ENCODE measurements around the gene KCNK4. TPM values are rescaled to one million over a fixed set of nuclear protein-coding genes. Genes with fewer than 3 reads are reported as not detected.

KCNK4 gene
- total and polyA plus RNA-seq, 2 of the 13 experiments (the other 11 are each of a cell fraction or from before 2014, with no cell fraction given), result not detected

DNA sequence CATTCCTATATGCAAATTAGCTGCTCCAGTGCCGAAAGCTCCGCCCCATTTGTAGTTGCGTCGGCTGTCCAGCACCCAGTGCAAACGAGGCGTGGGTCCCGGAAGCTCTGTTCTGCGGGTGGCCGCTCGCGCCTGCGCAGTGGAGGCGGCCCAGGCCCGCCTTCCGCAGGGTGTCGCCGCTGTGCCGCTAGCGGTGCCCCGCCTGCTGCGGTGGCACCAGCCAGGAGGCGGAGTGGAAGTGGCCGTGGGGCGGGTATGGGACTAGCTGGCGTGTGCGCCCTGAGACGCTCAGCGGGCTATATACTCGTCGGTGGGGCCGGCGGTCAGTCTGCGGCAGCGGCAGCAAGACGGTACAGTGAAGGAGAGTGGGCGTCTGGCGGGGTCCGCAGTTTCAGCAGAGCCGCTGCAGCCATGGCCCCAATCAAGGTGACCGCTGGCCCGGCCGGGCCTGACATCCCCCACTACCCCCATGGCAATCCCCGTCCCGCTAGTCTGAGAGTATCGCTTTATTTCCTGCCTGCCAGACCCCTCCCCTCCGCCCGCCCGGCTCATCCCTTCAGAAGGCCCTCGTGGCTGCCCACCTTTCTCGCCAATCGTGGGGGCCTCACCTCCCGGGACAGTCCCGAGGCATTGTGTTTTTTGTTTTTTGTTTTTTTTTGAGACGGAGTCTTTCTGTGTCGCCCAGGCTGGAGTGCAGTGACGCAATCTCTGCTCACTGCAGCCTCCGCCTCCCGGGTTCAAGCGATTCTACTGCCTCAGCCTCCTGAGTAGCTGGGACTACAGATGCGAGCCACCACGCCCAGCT is 27.1 kb downstream of the KCNK4 start, which contains the start of gene PRDX5 (continued):
- TF ChIP-seq ZNF280B (CRISPR knock-in tag; IDR thresholded peaks at IDR 0.05; ENCODE audit: borderline replicate concordance) (peak; percentile 56; the same call in 1 of the 2 replicates), ARHGAP35 (CRISPR knock-in tag; IDR thresholded peaks at IDR 0.05; ENCODE audit: borderline replicate concordance) (peak; percentile 35; the same call in 1 of the 2 replicates), ZNF234 (CRISPR knock-in tag; conservative IDR thresholded peaks at IDR 0.05) (no peak; the same call in 1 of the 2 replicates), HNRNPUL1 (IDR thresholded peaks at IDR 0.05; ENCODE audit: low read depth, low read length) (no peak), ZBTB14 (CRISPR knock-in tag; IDR thresholded peaks at IDR 0.05) (no peak), ZNF276 (CRISPR knock-in tag; IDR thresholded peaks at IDR 0.05; ENCODE audit: low read depth) (peak; percentile 72; the same call in 1 of the 2 replicates), ZNF607 (CRISPR knock-in tag; IDR thresholded peaks at IDR 0.05; ENCODE audit: borderline replicate concordance) (no peak; the same call in 1 of the 2 replicates), ZSCAN25 (CRISPR knock-in tag; IDR thresholded peaks at IDR 0.05) (peak; percentile 87; the same call in 1 of the 2 replicates)
- TF ChIP-seq, protein P1, sequence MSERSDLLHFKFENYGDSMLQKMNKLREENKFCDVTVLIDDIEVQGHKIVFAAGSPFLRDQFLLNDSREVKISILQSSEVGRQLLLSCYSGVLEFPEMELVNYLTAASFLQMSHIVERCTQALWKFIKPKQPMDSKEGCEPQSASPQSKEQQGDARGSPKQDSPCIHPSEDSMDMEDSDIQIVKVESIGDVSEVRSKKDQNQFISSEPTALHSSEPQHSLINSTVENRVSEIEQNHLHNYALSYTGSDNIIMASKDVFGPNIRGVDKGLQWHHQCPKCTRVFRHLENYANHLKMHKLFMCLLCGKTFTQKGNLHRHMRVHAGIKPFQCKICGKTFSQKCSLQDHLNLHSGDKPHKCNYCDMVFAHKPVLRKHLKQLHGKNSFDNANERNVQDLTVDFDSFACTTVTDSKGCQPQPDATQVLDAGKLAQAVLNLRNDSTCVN (CRISPR knock-in tag; IDR thresholded peaks at IDR 0.05; ENCODE audit: borderline replicate concordance), result peak; percentile 56; the same call in 1 of the 2 replicates
- TF ChIP-seq, protein P2, sequence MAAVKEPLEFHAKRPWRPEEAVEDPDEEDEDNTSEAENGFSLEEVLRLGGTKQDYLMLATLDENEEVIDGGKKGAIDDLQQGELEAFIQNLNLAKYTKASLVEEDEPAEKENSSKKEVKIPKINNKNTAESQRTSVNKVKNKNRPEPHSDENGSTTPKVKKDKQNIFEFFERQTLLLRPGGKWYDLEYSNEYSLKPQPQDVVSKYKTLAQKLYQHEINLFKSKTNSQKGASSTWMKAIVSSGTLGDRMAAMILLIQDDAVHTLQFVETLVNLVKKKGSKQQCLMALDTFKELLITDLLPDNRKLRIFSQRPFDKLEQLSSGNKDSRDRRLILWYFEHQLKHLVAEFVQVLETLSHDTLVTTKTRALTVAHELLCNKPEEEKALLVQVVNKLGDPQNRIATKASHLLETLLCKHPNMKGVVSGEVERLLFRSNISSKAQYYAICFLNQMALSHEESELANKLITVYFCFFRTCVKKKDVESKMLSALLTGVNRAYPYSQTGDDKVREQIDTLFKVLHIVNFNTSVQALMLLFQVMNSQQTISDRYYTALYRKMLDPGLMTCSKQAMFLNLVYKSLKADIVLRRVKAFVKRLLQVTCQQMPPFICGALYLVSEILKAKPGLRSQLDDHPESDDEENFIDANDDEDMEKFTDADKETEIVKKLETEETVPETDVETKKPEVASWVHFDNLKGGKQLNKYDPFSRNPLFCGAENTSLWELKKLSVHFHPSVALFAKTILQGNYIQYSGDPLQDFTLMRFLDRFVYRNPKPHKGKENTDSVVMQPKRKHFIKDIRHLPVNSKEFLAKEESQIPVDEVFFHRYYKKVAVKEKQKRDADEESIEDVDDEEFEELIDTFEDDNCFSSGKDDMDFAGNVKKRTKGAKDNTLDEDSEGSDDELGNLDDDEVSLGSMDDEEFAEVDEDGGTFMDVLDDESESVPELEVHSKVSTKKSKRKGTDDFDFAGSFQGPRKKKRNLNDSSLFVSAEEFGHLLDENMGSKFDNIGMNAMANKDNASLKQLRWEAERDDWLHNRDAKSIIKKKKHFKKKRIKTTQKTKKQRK (IDR thresholded peaks at IDR 0.05; ENCODE audit: low read length), result no peak
- TF ChIP-seq, protein P3, sequence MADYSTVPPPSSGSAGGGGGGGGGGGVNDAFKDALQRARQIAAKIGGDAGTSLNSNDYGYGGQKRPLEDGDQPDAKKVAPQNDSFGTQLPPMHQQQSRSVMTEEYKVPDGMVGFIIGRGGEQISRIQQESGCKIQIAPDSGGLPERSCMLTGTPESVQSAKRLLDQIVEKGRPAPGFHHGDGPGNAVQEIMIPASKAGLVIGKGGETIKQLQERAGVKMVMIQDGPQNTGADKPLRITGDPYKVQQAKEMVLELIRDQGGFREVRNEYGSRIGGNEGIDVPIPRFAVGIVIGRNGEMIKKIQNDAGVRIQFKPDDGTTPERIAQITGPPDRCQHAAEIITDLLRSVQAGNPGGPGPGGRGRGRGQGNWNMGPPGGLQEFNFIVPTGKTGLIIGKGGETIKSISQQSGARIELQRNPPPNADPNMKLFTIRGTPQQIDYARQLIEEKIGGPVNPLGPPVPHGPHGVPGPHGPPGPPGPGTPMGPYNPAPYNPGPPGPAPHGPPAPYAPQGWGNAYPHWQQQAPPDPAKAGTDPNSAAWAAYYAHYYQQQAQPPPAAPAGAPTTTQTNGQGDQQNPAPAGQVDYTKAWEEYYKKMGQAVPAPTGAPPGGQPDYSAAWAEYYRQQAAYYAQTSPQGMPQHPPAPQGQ (CRISPR knock-in tag; IDR thresholded peaks at IDR 0.05; ENCODE audit: borderline replicate concordance), result no peak
- TF ChIP-seq, protein P4, sequence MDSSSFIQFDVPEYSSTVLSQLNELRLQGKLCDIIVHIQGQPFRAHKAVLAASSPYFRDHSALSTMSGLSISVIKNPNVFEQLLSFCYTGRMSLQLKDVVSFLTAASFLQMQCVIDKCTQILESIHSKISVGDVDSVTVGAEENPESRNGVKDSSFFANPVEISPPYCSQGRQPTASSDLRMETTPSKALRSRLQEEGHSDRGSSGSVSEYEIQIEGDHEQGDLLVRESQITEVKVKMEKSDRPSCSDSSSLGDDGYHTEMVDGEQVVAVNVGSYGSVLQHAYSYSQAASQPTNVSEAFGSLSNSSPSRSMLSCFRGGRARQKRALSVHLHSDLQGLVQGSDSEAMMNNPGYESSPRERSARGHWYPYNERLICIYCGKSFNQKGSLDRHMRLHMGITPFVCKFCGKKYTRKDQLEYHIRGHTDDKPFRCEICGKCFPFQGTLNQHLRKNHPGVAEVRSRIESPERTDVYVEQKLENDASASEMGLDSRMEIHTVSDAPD (CRISPR knock-in tag; IDR thresholded peaks at IDR 0.05), result no peak

Data from HepG2 (cell line).